Heart left ventricle (tissue), 16 donors: ENCODE data around the gene AWAT2. TPM values are rescaled to one million over a fixed set of nuclear protein-coding genes. Genes with fewer than 3 reads are reported as not detected.

ENCODE experiments used
- ATAC-seq, 4 donors: fragments of 200-7000 bp; cut with Tn5 transposase; one replicate each; pipeline ENCODE4 v1.9.1; 2020 to 2022; ENCODE audit warnings: moderate library complexity in 4 of 4, mild to moderate bottlenecking in 3 of 4, moderate number of reproducible peaks in 1 of 4
- DNase-seq, 5 donors: peaks; one replicate each; pipeline ENCODE4 v3.0.0-alpha.2; 2020
- H3K27ac ChIP-seq, 12 donors: fragments of 200-600 bp; sonication (generic) in 4 of 12; one replicate each; pipeline versions ENCODE4 v1.5.0 to v1.8.0; 2016 to 2022; ENCODE audit warnings: mild to moderate bottlenecking in 2 of 12
- H3K27me3 ChIP-seq, 9 donors: fragments of 200-600 bp; sonication (generic) in 2 of 9; one replicate each; pipeline versions ENCODE4 v1.5.1 to v1.8.0; 2016 to 2022; ENCODE audit warnings: mild to moderate bottlenecking in 3 of 9
- H3K36me3 ChIP-seq, 9 donors: fragments of 200-600 bp; sonication (generic) in 2 of 9; one replicate each; pipeline versions ENCODE4 v1.5.0 to v1.8.0; 2018 to 2022; ENCODE audit warnings: mild to moderate bottlenecking in 2 of 9
- H3K4me1 ChIP-seq, 12 donors: fragments of 200-600 bp; sonication (generic) in 4 of 12; one replicate each; pipeline versions ENCODE4 v1.5.0 to v1.8.0; 2016 to 2022; ENCODE audit warnings: mild to moderate bottlenecking in 3 of 12
- H3K4me3 ChIP-seq, 12 donors: fragments of 200-600 bp; sonication (generic) in 4 of 12; one replicate each; pipeline versions ENCODE4 v1.5.0 to v1.8.0; 2017 to 2022; ENCODE audit warnings: mild to moderate bottlenecking in 9 of 12, moderate library complexity in 4 of 12
- H3K9me3 ChIP-seq, 12 donors: fragments of 200-600 bp; sonication (generic) in 4 of 12; one replicate each; pipeline versions ENCODE4 v1.5.0 to v1.8.0; 2016 to 2022; ENCODE audit warnings: mild to moderate bottlenecking in 1 of 12
- POLR2A ChIP-seq, 2 donors: fragments of 450-650 bp; IDR thresholded peaks; one replicate each; pipeline ENCODE4 v1.6.1; 2017; ENCODE audit warnings: antibody characterized with exemption in 2 of 2, mild to moderate bottlenecking in 2 of 2, moderate library complexity in 2 of 2
- WGBS, 4 donors: extraction: QIAGEN DNeasy Blood & Tissue Kit in 2 of 4; methylation state at CpG; one replicate each; pipeline versions ENCODE4 v1.1.5 to v1.1.7; 2013 to 2018; 5-methylcytosine and 5-hydroxymethylcytosine counted together
- intact Hi-C, 10 donors: fragments of 100-400 bp; cut with DNase I; formaldehyde crosslinking; loops; one replicate each; pipeline versions ENCODE4 v1.11.1 to v1.14.2; 2022
- polyA plus RNA-seq, 2 donors: library from polyadenylated mRNA; stranded (reverse); fragments of 200-250 nt; gene quantifications; one replicate each; pipeline ENCODE4 v1.2.3, GENCODE V29; 2013
- total RNA-seq, 9 donors: library from RNA; depleted of rRNA in 2 of 9; stranded (reverse); fragments of >200 nt in 2 of 9; fragmentation: NEBNext Ultra II Directional in 3 of 9; extraction: Animal tissue kit (Norgen Biotek cat#: 25700) in 3 of 9; gene quantifications; one replicate each; pipeline versions ENCODE4 v1.1.0 to v1.2.4, GENCODE V29; 2016 to 2023
- TF ChIP-seq, protein P1 (sequence below), 12 donors: fragments of 200-600 bp; sonication (generic) in 4 of 12; IDR thresholded peaks; one replicate each; pipeline versions ENCODE4 v1.5.0 to v1.8.0; 2018 to 2022; ENCODE audit warnings: antibody characterized with exemption in 12 of 12, mild to moderate bottlenecking in 5 of 12
- donor health status: ischemic (EF 13 %, LVEDD 7.1; RV severe dilation, severe dysfunction).
- donor health status: healthy with polysubstance abuse.
- donor health status: DM: no; HTN: yes; CAD: no.
- donor health status: DM: no; HTN: no; CAD: no.
- donor health status: ischemic (EF 25% LVEDD 6.9; RV normal size, moderate dysfunction).
- donor health status: ischemic (EF 25% LVEDD 5.7; RV mildly dilated, moderate dysfunction).
- donor health status: healthy.
- donor health status: DM: yes; HTN: yes; CAD: no.
- donor health status: ischemic (EF 35%, LVEDD 5.7; RV mildly dilated, moderate dysfunction).
- donor health status: nonischemic (EF 11% LVEDD 7.7; RV severe dilation, severe dysfunction).
- donor health status: DM: yes; HTN: yes; CAD: no.
- donor health status: PGD.
- donor health status: ischemic (EF 29% LVEDD 5.4; RV normal size, mild dysfunction).
- donor health status: nonischemic (EF 23%, LVEDD 6.1; RV moderate dilation, normal function).

Gene AWAT2
- total and polyA plus RNA-seq, 11 donors: not detected

- Histone ChIP-seq H3K27me3 (peaks cover 0 to 10% (median 0%) of the 10 kb centered on the region in 9 donors), H3K4me3 (no peak within 1 kb of the TSS), H3K27ac (no peak within 1 kb of the TSS), H3K4me1 (no peaks in the 10 kb centered on the region), H3K36me3 (no peaks in the 10 kb centered on the region), H3K9me3 (peaks cover 0 to 5% (median 0%) of the 10 kb centered on the region in 12 donors)
- WGBS, 4 donors: 83 to 97% (median 93%) methylated on average over 12 to 14 of the region's 14 CpGs
- intact Hi-C loops: no loop called here
- no peak for TF ChIP-seq POLR2A (IDR thresholded peaks at IDR 0.05)
- TF ChIP-seq, protein P1, sequence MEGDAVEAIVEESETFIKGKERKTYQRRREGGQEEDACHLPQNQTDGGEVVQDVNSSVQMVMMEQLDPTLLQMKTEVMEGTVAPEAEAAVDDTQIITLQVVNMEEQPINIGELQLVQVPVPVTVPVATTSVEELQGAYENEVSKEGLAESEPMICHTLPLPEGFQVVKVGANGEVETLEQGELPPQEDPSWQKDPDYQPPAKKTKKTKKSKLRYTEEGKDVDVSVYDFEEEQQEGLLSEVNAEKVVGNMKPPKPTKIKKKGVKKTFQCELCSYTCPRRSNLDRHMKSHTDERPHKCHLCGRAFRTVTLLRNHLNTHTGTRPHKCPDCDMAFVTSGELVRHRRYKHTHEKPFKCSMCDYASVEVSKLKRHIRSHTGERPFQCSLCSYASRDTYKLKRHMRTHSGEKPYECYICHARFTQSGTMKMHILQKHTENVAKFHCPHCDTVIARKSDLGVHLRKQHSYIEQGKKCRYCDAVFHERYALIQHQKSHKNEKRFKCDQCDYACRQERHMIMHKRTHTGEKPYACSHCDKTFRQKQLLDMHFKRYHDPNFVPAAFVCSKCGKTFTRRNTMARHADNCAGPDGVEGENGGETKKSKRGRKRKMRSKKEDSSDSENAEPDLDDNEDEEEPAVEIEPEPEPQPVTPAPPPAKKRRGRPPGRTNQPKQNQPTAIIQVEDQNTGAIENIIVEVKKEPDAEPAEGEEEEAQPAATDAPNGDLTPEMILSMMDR (IDR thresholded peaks at IDR 0.05): no peak
- DNase-seq: no peak
- ATAC-seq: no peak
These were observed 12.3 kb upstream of the AWAT2 start, which contains the start of gene OTUD6A for GRCh38 chrX:70062076-70062475. Gene OTUD6A, plus strand, starts transcription at chrX:70062457. Its CDS starts 68 bp downstream, at chrX:70062525.

- TF ChIP-seq POLR2A (IDR thresholded peaks at IDR 0.05): no peak
- TF ChIP-seq, protein P1 (IDR thresholded peaks at IDR 0.05): no peak
- H3K27ac ChIP-seq: no peak overlapping the region
- DNase-seq (no peak), ATAC-seq (no peak)
- no peaks in the 10 kb centered on the region for H3K9me3 ChIP-seq
- H3K4me1 ChIP-seq: no peaks in the 10 kb centered on the region
- no peaks in the 10 kb centered on the region for H3K36me3 ChIP-seq
- H3K4me3 ChIP-seq: no peak overlapping the region
- H3K27me3 ChIP-seq: peaks cover 0 to 12% (median 0%) of the 10 kb centered on the region in 9 donors
- 71 to 92% (median 83%) methylated on average over 5 of the region's 5 CpGs for WGBS, 4 donors
- intact Hi-C loops: no loop called here
These were observed 4.7 kb upstream of the AWAT2 start for GRCh38 chrX:70054391-70054790.

DNA sequence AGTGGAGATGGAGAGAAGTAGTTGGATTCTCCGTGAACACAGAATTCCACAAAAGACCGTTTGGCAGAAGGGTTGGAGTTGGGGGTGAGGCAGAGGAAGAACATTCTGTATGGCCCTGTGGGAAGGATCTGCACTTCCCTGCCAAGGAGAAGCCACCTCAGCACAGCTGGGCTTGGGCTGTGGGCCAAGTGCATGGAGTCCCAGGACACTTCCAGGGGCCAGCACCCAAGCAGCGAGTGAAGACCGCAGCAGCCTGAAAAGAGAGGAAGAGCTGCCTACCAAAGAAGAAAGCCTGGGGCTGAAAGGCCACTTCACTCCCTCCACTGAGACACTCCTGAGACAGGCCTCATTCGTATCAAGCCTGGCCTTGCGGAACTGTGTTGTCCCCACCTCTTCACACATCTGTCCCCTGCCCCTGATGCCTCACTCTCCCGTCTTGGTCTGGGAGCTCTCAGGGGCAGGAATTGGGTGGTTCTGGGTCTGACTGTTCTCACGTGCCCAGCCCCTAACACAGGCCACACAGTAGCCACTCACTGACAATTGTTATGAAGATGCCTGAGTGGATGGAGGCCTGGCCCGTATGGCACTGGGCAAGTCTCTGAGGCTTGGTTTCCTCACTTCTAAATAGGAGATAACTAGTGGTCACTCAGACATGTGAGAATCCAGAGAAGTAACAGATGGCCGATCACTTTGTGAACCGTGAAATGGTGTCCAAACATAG lies 3.3 kb upstream of the AWAT2 start:
- intact Hi-C loops: no loop called here
- Histone ChIP-seq H3K27me3 (peaks cover 0 to 16% (median 0%) of the 10 kb centered on the region in 9 donors), H3K27ac (no peak overlapping the region), H3K4me3 (no peak overlapping the region), H3K36me3 (no peaks in the 10 kb centered on the region), H3K9me3 (no peaks in the 10 kb centered on the region), H3K4me1 (no peaks in the 10 kb centered on the region)
- DNase-seq (no peak), ATAC-seq (no peak)
- TF ChIP-seq, protein P1 (IDR thresholded peaks at IDR 0.05): no peak
- TF ChIP-seq POLR2A (IDR thresholded peaks at IDR 0.05): no peak
- 68 to 81% (median 74%) methylated on average over 11 of the region's 11 CpGs for WGBS, 4 donors

- no peaks in the 10 kb centered on the region for H3K4me1 ChIP-seq
- H3K27ac ChIP-seq: no peak overlapping the region
- TF ChIP-seq, protein P1 (IDR thresholded peaks at IDR 0.05): no peak
- no peak for TF ChIP-seq POLR2A (IDR thresholded peaks at IDR 0.05)
- DNase-seq: no peak
- no peaks in the 10 kb centered on the region for H3K36me3 ChIP-seq
- H3K27me3 ChIP-seq: peaks cover 0 to 12% (median 0%) of the 10 kb centered on the region in 9 donors
- no peaks in the 10 kb centered on the region for H3K9me3 ChIP-seq
- WGBS, 4 donors: 72 to 97% (median 85%) methylated on average over 3 of the region's 3 CpGs
- H3K4me3 ChIP-seq: no peak overlapping the region
- intact Hi-C loops: no loop called here
- no peak for ATAC-seq
These were observed 332 bp downstream of the AWAT2 start for GRCh38 chrX:70049406-70049805.
